SK-N-SH treated with all-trans-retinoic acid at 6 μM for 48 hours (cell line): ENCODE results near the gene SPATA6L.

Experiments used
- ESRRG ChIP-seq: fragments of 250-450 bp; sonication (Bioruptor Pico); IDR thresholded peaks from 2 replicates; pipeline ENCODE4 v1.6.1; 2021; ENCODE audit warnings: mild to moderate bottlenecking
- OSR1 ChIP-seq: fragments of 250-450 bp; sonication (Bioruptor Pico); IDR thresholded peaks from 2 replicates; pipeline ENCODE4 v1.8.0; 2022; ENCODE audit warnings: moderate library complexity, mild to moderate bottlenecking, inconsistent platforms
- PPARA ChIP-seq: fragments of 250-450 bp; sonication (Bioruptor Pico); IDR thresholded peaks from 2 replicates; pipeline ENCODE4 v1.5.0; 2020; ENCODE audit warnings: mild to moderate bottlenecking, borderline replicate concordance
- RARB ChIP-seq: fragments of 250-450 bp; sonication (Bioruptor Pico); IDR thresholded peaks from 2 replicates; pipeline ENCODE4 v1.8.0; 2021; ENCODE audit warnings: mild to moderate bottlenecking, moderate library complexity
- TCF4 ChIP-seq: fragments of 250-450 bp; sonication (Bioruptor Pico); IDR thresholded peaks from 2 replicates; pipeline ENCODE4 v1.8.0; 2021; ENCODE audit warnings: mild to moderate bottlenecking, moderate library complexity, borderline replicate concordance
- ZFP3 ChIP-seq: fragments of 250-450 bp; sonication (Bioruptor Pico); IDR thresholded peaks from 2 replicates; pipeline ENCODE4 v1.5.0; 2020; ENCODE audit warnings: mild to moderate bottlenecking, moderate library complexity
- ZFP30 ChIP-seq: fragments of 450-650 bp; formaldehyde crosslinking; IDR thresholded peaks from 2 replicates; pipeline ENCODE4 v1.5.0; 2022; ENCODE audit warnings: mild to moderate bottlenecking, moderate library complexity
- TF ChIP-seq, protein P1 (sequence below): fragments of 250-450 bp; sonication (Bioruptor Pico); IDR thresholded peaks from 2 replicates; pipeline ENCODE4 v1.8.0; 2020; ENCODE audit warnings: mild to moderate bottlenecking, moderate library complexity, borderline replicate concordance
- TF ChIP-seq, protein P2 (sequence below): fragments of 250-450 bp; sonication (Bioruptor Pico); IDR thresholded peaks from 2 replicates; pipeline ENCODE4 v1.5.1; 2020; ENCODE audit warnings: low read depth, mild to moderate bottlenecking, moderate library complexity
- TF ChIP-seq, protein P3 (sequence below): fragments of 250-450 bp; sonication (Bioruptor Pico); IDR thresholded peaks from 2 replicates; pipeline ENCODE4 v1.8.0; 2021; ENCODE audit warnings: low read depth, mild to moderate bottlenecking, moderate library complexity, borderline replicate concordance

DNA sequence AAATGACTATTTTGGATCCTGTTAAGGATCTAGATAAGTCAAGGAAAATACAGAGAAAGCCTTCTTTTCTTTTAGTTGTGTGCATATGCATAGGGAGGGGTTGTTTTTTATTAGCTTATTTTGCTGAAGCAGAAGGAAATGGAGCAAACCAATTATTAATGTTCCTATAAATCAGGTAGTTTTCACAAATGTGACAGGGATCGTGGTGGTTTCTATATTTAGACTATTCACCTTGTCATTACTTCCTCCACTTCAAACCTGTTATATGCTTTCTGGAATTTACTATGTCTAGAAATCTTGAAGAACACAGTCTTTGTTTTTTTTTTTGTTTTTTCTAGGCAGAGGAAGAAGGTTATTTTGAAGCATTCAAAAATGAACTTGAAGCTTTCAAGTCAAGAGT lies 35.2 kb upstream of the SPATA6L start:
- TF ChIP-seq ZFP30 (no peak), ZFP3 (CRISPR knock-in tag) (no peak), ESRRG (CRISPR knock-in tag) (no peak), RARB (CRISPR knock-in tag) (no peak), TCF4 (CRISPR knock-in tag) (no peak), PPARA (CRISPR knock-in tag) (no peak), OSR1 (CRISPR knock-in tag) (no peak)
- TF ChIP-seq, protein P1, sequence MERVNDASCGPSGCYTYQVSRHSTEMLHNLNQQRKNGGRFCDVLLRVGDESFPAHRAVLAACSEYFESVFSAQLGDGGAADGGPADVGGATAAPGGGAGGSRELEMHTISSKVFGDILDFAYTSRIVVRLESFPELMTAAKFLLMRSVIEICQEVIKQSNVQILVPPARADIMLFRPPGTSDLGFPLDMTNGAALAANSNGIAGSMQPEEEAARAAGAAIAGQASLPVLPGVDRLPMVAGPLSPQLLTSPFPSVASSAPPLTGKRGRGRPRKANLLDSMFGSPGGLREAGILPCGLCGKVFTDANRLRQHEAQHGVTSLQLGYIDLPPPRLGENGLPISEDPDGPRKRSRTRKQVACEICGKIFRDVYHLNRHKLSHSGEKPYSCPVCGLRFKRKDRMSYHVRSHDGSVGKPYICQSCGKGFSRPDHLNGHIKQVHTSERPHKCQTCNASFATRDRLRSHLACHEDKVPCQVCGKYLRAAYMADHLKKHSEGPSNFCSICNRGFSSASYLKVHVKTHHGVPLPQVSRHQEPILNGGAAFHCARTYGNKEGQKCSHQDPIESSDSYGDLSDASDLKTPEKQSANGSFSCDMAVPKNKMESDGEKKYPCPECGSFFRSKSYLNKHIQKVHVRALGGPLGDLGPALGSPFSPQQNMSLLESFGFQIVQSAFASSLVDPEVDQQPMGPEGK (CRISPR knock-in tag): no peak
- TF ChIP-seq, protein P2, sequence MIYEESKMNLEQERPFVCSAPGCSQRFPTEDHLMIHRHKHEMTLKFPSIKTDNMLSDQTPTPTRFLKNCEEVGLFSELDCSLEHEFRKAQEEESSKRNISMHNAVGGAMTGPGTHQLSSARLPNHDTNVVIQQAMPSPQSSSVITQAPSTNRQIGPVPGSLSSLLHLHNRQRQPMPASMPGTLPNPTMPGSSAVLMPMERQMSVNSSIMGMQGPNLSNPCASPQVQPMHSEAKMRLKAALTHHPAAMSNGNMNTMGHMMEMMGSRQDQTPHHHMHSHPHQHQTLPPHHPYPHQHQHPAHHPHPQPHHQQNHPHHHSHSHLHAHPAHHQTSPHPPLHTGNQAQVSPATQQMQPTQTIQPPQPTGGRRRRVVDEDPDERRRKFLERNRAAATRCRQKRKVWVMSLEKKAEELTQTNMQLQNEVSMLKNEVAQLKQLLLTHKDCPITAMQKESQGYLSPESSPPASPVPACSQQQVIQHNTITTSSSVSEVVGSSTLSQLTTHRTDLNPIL: no peak
- TF ChIP-seq, protein P3, sequence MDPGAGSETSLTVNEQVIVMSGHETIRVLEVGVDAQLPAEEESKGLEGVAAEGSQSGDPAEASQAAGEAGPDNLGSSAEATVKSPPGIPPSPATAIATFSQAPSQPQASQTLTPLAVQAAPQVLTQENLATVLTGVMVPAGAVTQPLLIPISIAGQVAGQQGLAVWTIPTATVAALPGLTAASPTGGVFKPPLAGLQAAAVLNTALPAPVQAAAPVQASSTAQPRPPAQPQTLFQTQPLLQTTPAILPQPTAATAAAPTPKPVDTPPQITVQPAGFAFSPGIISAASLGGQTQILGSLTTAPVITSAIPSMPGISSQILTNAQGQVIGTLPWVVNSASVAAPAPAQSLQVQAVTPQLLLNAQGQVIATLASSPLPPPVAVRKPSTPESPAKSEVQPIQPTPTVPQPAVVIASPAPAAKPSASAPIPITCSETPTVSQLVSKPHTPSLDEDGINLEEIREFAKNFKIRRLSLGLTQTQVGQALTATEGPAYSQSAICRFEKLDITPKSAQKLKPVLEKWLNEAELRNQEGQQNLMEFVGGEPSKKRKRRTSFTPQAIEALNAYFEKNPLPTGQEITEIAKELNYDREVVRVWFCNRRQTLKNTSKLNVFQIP (CRISPR knock-in tag): no peak
